Measurements from ENCODE around the gene RELN. TPM values are rescaled to one million over a fixed set of nuclear protein-coding genes. Genes with fewer than 3 reads are reported as not detected.
"Not testable (repeated sequence)": the region's sequence is repeated elsewhere in the genome, so short reads cannot be mapped to it uniquely, and the experiment has no call there.

Gene RELN
- total RNA-seq, 2 donors from 2014 or later = 1.1 to 1.4 TPM

DNA sequence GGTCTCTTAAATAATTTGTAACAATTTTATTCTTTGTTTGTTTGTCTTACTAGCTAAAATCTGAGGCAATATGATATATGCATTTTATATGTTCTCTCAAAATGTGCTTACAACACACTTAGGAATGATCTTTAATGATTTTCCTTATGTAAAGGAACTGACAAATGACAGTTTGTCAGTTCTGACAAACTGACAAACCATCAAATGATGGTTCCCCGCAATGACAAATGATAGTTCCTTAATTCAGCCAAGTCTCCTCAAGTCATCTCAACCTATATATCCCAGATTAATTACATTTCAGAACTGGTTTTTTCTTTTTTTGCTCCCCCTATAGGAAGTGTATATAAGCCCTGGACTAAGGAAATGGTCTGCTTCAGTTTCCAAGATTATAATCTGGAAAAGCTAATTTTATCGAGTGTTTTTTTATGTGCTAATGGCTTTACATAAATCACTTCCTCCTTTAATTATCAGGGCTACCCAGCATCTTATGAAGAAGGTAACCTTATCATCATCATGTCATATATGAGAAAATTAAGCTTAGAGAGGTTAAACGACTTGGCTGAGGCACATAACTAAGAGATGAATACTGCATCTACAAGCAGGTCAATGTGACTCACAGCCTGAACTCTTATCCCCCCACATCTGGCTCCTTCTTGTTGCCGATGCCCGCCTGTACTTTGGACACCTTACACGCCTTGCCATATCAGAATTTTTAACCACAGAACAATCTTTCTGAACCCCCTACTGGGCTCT lies 75.1 kb downstream of the RELN start:
- Histone ChIP-seq H3K27me3 (no peaks in the 10 kb centered on the region), H3K36me3 (no peaks in the 10 kb centered on the region), H3K4me1 (no peaks in the 10 kb centered on the region), H3K9me3 (no peaks in the 10 kb centered on the region), H3K27ac (no peak overlapping the region), H3K9ac (ENCODE audit: low read depth in 2 of 2, low read length in 2 of 2) (no peak overlapping the region), H3K4me3 (no peak overlapping the region)
- intact Hi-C loops (cut with DNase I) = no loop called here
- no peak for TF ChIP-seq CTCF (IDR thresholded peaks at IDR 0.05)
- no peak for DNase-seq

DNA sequence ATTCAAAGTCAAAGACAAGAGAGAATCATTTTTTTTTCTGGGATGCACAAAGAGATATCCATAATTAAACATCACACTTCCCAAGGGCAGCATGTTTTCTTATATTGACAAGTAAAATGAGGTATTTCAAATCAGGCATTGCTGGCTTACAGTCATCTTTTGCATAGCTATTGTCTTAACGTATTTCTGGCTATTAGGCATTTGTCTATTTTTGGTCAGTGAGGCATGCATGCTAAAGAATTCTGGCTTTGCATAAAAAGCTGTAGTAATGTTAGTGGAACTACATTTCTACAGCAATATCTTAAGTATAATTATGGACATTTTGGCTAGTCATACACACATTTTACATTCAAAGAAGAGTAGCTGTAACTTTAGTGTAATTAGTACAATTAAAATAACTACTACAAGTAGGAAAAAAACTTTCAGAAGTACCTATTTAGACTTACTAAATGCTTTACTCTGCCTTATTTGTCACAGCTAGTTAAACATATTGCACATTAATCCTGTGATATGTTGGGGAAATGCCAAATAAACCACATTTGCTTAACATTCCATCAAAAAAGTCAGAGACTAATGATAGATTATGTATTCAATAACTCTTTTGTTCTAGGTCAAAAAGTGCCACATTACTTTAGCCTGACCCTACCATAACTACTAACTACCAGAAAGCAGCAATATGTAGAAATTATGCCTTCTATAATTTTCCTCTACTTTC lies 76.4 kb downstream of the RELN start:
- intact Hi-C loops (cut with DNase I) = no loop called here
- no peaks in the 10 kb centered on the region for H3K4me1 ChIP-seq
- no peaks in the 10 kb centered on the region for H3K9me3 ChIP-seq
- H3K4me3 ChIP-seq = no peak overlapping the region
- H3K36me3 ChIP-seq = no peaks in the 10 kb centered on the region
- TF ChIP-seq CTCF (IDR thresholded peaks at IDR 0.05) = no peak
- H3K9ac ChIP-seq (ENCODE audit: low read depth in 2 of 2, low read length in 2 of 2) = no peak overlapping the region
- no peak overlapping the region for H3K27ac ChIP-seq
- no peaks in the 10 kb centered on the region for H3K27me3 ChIP-seq
- DNase-seq = no peak

GRCh38 chr7:103911015-103911414 lies 78.4 kb downstream of the RELN start:
- H3K27ac ChIP-seq; H3K9ac ChIP-seq (ENCODE audit: low read depth in 2 of 2, low read length in 2 of 2); H3K27me3 ChIP-seq; DNase-seq; H3K4me3 ChIP-seq; intact Hi-C loops (cut with DNase I); H3K36me3 ChIP-seq; H3K9me3 ChIP-seq; H3K4me1 ChIP-seq: not testable (repeated sequence)

DNA sequence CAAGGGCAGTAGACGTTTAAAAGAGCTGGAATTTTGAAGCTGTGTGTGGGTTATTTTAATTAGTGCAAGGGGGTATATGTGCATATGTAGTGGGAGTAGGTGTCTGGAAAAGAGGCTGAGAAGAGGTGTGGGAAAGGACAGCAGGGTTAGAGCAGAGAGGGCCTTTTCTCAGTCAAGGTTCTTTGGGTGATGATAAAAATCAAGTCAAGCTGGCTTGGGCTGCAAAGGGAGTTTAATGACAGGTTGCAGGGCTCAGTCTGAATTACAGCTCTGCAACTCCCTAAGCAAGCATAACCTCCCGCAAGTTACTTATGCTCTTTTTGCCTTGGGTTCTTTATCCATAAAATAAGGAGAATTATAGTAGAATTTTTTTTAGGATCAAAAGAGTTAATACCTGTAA lies 83.5 kb downstream of the RELN start:
- no peaks in the 10 kb centered on the region for H3K27me3 ChIP-seq
- DNase-seq = no peak
- intact Hi-C loops (cut with DNase I) = no loop called here
- no peak overlapping the region for H3K27ac ChIP-seq
- no peak overlapping the region for H3K4me3 ChIP-seq
- H3K36me3 ChIP-seq = no peaks in the 10 kb centered on the region
- H3K9ac ChIP-seq (ENCODE audit: low read depth in 2 of 2, low read length in 2 of 2) = no peak overlapping the region
- H3K4me1 ChIP-seq = no peaks in the 10 kb centered on the region
- TF ChIP-seq CTCF (IDR thresholded peaks at IDR 0.05) = no peak
- H3K9me3 ChIP-seq = no peaks in the 10 kb centered on the region

- Histone ChIP-seq H3K27me3 (no peaks in the 10 kb centered on the region), H3K9me3 (no peaks in the 10 kb centered on the region), H3K4me3 (no peak overlapping the region), H3K4me1 (no peaks in the 10 kb centered on the region), H3K27ac (no peak overlapping the region), H3K9ac (ENCODE audit: low read depth in 2 of 2, low read length in 2 of 2) (no peak overlapping the region), H3K36me3 (no peaks in the 10 kb centered on the region)
- TF ChIP-seq CTCF (IDR thresholded peaks at IDR 0.05) = no peak
- no peak for DNase-seq
- intact Hi-C loops (cut with DNase I) = no loop called here
These were observed 86.5 kb downstream of the RELN start for GRCh38 chr7:103902917-103903316.

DNA sequence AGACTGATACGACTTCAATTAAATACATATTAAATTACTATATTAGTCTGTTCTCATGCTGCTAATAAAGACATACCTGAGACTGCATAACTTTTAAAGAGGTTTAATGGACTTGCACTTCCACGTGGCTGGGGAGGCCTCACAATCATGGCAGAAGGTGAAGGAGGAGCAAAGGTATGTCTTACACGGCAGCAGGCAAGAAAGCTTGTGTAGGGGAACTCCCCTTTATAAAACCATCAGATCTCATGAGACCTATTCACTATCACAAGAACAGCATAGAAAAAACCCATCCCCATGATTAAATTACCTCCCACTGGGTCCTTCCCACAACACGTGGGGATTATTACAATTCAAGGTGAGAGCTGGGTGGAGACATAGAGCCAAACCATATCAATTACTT lies 92.6 kb downstream of the RELN start:
- H3K36me3 ChIP-seq; H3K27me3 ChIP-seq; H3K4me1 ChIP-seq; DNase-seq; H3K4me3 ChIP-seq; H3K9me3 ChIP-seq; H3K27ac ChIP-seq; intact Hi-C loops (cut with DNase I); H3K9ac ChIP-seq (ENCODE audit: low read depth in 2 of 2, low read length in 2 of 2): not testable (repeated sequence)
